Nephron progenitor cell (in vitro differentiated cells): ENCODE results near the gene SRPX.

ENCODE experiments used
- DNase-seq: peaks from one replicate; pipeline ENCODE4 v3.0.0; 2021
- H3K27ac Mint-ChIP-seq: 2 replicates; pipeline ENCODE4 v1.8.0; 2021; ENCODE audit warnings: mild to moderate bottlenecking, moderate library complexity, mixed read lengths
- H3K27me3 Mint-ChIP-seq: 2 replicates; pipeline ENCODE4 v1.8.0; 2021; ENCODE audit warnings: mild to moderate bottlenecking, low read depth, mixed read lengths; ENCODE audit not compliant: poor library complexity
- H3K36me3 Mint-ChIP-seq: 2 replicates; pipeline ENCODE4 v1.8.0; 2021; ENCODE audit warnings: low read depth, mixed read lengths
- H3K4me1 Mint-ChIP-seq: 2 replicates; pipeline ENCODE4 v1.8.0; 2021; ENCODE audit warnings: mixed read lengths
- H3K4me3 Mint-ChIP-seq: 2 replicates; pipeline ENCODE4 v1.8.0; 2021; ENCODE audit warnings: mild to moderate bottlenecking, moderate library complexity, mixed read lengths
- H3K9me3 Mint-ChIP-seq: 2 replicates; pipeline ENCODE4 v1.8.0; 2021; ENCODE audit warnings: mild to moderate bottlenecking, moderate library complexity, mixed read lengths
- TF ChIP-seq, protein P1 (sequence below): fragments of 200-600 bp; sonication (generic); IDR thresholded peaks from 2 replicates; pipeline ENCODE4 v1.5.0; 2021; ENCODE audit warnings: antibody characterized with exemption

SRPX gene

DNA sequence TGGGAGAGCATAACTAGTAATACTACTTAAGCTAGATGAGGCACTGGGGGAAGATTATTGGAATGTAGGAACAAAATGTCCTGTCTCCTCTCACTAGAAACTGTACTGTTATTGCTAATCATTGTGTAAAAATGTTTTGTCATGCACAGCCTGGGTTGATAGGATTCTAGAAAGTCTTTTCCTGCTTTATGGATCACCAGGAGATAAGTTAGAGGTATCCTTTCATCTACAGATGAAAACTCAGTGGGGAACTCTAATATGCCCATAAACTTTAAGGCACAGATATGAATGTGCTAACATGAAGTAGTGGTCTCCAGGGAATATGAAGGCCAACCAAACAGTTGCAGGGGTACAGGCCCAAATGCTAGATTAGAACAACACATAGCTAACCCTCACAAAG is 57.5 kb downstream of the SRPX start:
- Mint-ChIP-seq H3K4me1 (no peaks in the 10 kb centered on the region), H3K36me3 (no peaks in the 10 kb centered on the region), H3K9me3 (peaks cover 13% of the 10 kb centered on the region), H3K27ac (no peak overlapping the region), H3K27me3 (peaks cover 5% of the 10 kb centered on the region), H3K4me3 (no peak overlapping the region)
- DNase-seq: no peak
- TF ChIP-seq, protein P1, sequence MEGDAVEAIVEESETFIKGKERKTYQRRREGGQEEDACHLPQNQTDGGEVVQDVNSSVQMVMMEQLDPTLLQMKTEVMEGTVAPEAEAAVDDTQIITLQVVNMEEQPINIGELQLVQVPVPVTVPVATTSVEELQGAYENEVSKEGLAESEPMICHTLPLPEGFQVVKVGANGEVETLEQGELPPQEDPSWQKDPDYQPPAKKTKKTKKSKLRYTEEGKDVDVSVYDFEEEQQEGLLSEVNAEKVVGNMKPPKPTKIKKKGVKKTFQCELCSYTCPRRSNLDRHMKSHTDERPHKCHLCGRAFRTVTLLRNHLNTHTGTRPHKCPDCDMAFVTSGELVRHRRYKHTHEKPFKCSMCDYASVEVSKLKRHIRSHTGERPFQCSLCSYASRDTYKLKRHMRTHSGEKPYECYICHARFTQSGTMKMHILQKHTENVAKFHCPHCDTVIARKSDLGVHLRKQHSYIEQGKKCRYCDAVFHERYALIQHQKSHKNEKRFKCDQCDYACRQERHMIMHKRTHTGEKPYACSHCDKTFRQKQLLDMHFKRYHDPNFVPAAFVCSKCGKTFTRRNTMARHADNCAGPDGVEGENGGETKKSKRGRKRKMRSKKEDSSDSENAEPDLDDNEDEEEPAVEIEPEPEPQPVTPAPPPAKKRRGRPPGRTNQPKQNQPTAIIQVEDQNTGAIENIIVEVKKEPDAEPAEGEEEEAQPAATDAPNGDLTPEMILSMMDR: no peak

DNA sequence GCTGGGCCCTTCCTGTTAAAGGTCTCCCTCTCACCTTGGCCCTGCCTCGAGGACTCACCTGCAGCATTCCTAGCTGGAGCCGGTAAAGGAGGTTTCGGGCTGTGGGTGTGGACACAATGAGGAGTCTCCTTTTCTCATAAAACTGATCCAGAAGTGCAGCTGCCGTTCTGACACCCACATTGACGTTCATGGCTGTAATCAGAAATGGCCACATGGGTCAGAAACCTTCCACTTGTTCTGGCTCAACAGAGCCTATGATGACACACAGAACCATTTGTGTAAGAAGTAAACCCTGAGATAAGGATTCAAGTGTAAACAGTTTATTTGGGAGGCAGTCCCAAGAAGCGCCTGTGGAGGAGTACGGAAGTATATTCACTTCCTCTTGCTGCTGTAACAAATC is 63.8 kb downstream of the SRPX start:
- H3K27me3 Mint-ChIP-seq: no peaks in the 10 kb centered on the region
- peaks cover 30% of the 10 kb centered on the region for H3K9me3 Mint-ChIP-seq
- no peak for DNase-seq
- no peaks in the 10 kb centered on the region for H3K36me3 Mint-ChIP-seq
- H3K4me3 Mint-ChIP-seq: no peak overlapping the region
- H3K4me1 Mint-ChIP-seq: no peaks in the 10 kb centered on the region
- TF ChIP-seq, protein P1: no peak
- no peak overlapping the region for H3K27ac Mint-ChIP-seq

DNA sequence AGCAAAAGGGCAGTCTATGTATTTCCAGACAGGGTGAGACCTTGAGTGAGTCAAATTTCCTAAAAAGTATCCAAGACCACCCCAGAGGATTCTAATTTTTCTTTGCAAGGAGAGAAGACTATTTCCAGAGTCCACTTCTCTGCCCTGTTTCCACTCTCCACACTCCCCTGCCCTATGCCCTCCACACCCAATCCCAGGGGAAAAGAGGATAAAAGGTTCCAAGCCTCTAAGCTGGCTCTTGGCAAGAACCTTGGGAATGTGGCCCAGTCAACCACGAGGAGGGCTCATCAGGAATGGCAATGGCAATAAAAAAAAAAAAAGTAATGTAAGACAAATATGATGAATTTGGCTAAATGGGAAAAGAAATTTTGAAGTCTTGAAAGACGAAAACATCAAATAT is 65.9 kb downstream of the SRPX start:
- no peak overlapping the region for H3K27ac Mint-ChIP-seq
- no peaks in the 10 kb centered on the region for H3K36me3 Mint-ChIP-seq
- no peaks in the 10 kb centered on the region for H3K4me1 Mint-ChIP-seq
- TF ChIP-seq, protein P1: no peak
- H3K4me3 Mint-ChIP-seq: no peak overlapping the region
- H3K27me3 Mint-ChIP-seq: no peaks in the 10 kb centered on the region
- H3K9me3 Mint-ChIP-seq: peaks cover 21% of the 10 kb centered on the region
- DNase-seq: no peak

DNA sequence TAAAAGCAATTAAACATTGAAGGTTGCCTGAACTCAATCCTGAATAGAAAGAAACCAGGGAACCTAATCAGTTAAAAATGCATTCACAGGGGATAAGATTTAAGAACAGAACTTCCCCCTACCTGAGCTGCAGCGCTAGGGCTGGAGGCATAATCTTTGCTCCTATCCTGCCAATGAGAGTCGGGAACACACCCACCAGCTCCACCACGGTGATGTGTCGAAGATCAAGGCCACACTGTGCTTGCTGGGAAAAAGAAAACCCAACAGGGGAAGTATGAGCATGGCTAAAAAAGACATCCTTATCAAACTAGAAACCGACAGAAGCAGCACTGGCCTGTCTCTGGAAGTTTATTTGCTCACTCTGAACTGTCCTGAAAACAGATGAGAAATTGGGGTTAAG is 66.3 kb downstream of the SRPX start:
- no peak overlapping the region for H3K27ac Mint-ChIP-seq
- no peaks in the 10 kb centered on the region for H3K4me1 Mint-ChIP-seq
- peaks cover 21% of the 10 kb centered on the region for H3K9me3 Mint-ChIP-seq
- TF ChIP-seq, protein P1: no peak
- H3K27me3 Mint-ChIP-seq: no peaks in the 10 kb centered on the region
- no peaks in the 10 kb centered on the region for H3K36me3 Mint-ChIP-seq
- DNase-seq: no peak
- H3K4me3 Mint-ChIP-seq: no peak overlapping the region

DNA sequence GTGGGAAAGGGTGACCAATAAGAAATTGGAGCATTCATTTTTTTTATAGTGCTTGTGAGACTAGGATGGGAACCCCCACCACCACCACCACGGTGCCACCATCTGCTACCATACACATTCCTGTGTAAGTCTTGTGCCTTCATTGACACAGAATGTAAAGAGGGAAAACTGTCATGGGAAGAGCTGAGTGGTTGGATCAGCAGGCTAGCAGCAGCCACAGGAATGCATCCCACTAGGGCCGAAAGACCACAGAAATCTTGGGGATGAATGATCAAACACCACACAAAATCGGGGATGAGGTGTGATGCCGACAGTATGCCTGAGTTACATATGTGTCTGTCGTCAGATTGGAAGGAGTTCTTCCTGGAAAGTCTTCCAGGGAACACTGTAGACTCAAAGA is 69.2 kb downstream of the SRPX start:
- TF ChIP-seq, protein P1: no peak
- peaks cover 5% of the 10 kb centered on the region for H3K9me3 Mint-ChIP-seq

DNA sequence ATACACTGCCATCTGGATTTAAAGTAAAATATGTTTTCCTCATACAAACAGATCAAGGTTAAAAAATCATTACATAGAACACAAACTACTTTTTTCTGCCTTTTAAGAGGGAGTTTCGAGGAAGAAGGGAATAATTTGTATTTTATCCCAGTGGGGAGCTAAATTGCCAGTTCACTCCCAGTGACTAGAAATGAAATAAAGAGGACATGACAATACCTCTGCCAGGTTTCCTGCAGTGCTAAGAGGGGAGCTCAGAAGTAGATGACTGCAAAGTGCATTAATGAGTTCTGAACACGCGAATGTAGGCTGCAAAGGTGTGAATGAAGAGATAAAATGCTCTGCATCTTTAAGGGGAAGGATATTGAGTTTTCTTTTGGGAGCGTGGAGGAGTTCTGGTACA is 69.7 kb downstream of the SRPX start:
- Mint-ChIP-seq H3K27ac (no peak overlapping the region), H3K4me3 (no peak overlapping the region), H3K27me3 (no peaks in the 10 kb centered on the region), H3K9me3 (peaks cover 7% of the 10 kb centered on the region), H3K4me1 (no peaks in the 10 kb centered on the region), H3K36me3 (no peaks in the 10 kb centered on the region)
- DNase-seq: no peak
- TF ChIP-seq, protein P1: no peak

More for the DNA sequence above, 69.2 kb downstream of the SRPX start:
- Mint-ChIP-seq H3K36me3 (no peaks in the 10 kb centered on the region), H3K4me3 (no peak overlapping the region), H3K4me1 (no peaks in the 10 kb centered on the region), H3K27ac (no peak overlapping the region), H3K27me3 (no peaks in the 10 kb centered on the region)
- no peak for DNase-seq
